HL-60 (cell line): ENCODE measurements around the gene DLG5.

ENCODE experiments used
- DNase-seq, 2 experiments: peaks; one replicate each; pipeline ENCODE4 v3.0.0-alpha.2; 2010 to 2020; ENCODE audit warnings: low read depth in 1 of 2, low spot score in 1 of 2
- H3K27ac ChIP-seq: fragments of 250-450 bp; sonication (Bioruptor Pico); replicated peaks from 2 replicates; pipeline ENCODE4 v1.5.1; 2020; ENCODE audit warnings: mild to moderate bottlenecking, moderate library complexity
- H3K27me3 ChIP-seq: fragments of 250-450 bp; sonication (Bioruptor Pico); 2 replicates; pipeline ENCODE4 v1.5.1; 2021; ENCODE audit warnings: mild to moderate bottlenecking, moderate library complexity; ENCODE audit not compliant: insufficient read depth, poor library complexity, severe bottlenecking
- H3K4me3 ChIP-seq: replicated peaks from 2 replicates; pipeline ENCODE4 v1.5.1; 2011; ENCODE audit warnings: mild to moderate bottlenecking, control low read depth, low read length; ENCODE audit not compliant: insufficient read depth
- GABPA ChIP-seq: IDR thresholded peaks from 2 replicates; pipeline ENCODE4 v1.6.1; 2012; ENCODE audit warnings: low read depth
- POLR2AphosphoS5 ChIP-seq: IDR thresholded peaks from 2 replicates; pipeline ENCODE4 v1.6.1; 2012; ENCODE audit warnings: low read depth
- SPI1 ChIP-seq: IDR thresholded peaks from 2 replicates; pipeline ENCODE4 v1.6.1; 2012; ENCODE audit warnings: low read depth, mild to moderate bottlenecking, borderline replicate concordance
- TF ChIP-seq, protein P1 (sequence below): IDR thresholded peaks from 2 replicates; pipeline ENCODE4 v1.6.1; 2012; ENCODE audit warnings: low read depth; ENCODE audit not compliant: insufficient replicate concordance
- TF ChIP-seq, protein P2 (sequence below): IDR thresholded peaks from one replicate; pipeline ENCODE4 v1.5.1; 2011; ENCODE audit warnings: low read length, control low read depth, inconsistent platforms; ENCODE audit not compliant: insufficient read depth

The DLG5 gene

DNA sequence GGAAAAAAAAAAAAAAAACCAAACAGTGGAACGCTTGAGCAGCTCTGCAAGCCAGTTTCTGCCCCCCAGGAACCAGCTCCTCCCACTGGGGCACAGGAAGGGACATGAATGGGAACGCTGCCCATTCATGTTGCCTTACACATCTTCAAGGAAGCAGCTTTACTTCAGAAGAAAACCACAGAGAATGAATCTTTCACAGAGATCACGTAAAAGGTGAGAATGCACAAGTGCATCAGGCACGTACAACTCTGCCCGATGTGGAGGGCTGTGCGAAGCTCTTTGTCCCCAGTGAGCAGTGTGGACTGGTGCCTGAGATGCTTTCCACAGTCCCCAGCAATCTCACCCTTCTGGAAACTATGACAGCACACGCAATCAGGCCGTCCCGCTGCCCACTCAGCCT lies 106.2 kb downstream of the DLG5 start:
- H3K4me3 ChIP-seq = no peak overlapping the region
- no peak for TF ChIP-seq POLR2AphosphoS5
- TF ChIP-seq, protein P1, sequence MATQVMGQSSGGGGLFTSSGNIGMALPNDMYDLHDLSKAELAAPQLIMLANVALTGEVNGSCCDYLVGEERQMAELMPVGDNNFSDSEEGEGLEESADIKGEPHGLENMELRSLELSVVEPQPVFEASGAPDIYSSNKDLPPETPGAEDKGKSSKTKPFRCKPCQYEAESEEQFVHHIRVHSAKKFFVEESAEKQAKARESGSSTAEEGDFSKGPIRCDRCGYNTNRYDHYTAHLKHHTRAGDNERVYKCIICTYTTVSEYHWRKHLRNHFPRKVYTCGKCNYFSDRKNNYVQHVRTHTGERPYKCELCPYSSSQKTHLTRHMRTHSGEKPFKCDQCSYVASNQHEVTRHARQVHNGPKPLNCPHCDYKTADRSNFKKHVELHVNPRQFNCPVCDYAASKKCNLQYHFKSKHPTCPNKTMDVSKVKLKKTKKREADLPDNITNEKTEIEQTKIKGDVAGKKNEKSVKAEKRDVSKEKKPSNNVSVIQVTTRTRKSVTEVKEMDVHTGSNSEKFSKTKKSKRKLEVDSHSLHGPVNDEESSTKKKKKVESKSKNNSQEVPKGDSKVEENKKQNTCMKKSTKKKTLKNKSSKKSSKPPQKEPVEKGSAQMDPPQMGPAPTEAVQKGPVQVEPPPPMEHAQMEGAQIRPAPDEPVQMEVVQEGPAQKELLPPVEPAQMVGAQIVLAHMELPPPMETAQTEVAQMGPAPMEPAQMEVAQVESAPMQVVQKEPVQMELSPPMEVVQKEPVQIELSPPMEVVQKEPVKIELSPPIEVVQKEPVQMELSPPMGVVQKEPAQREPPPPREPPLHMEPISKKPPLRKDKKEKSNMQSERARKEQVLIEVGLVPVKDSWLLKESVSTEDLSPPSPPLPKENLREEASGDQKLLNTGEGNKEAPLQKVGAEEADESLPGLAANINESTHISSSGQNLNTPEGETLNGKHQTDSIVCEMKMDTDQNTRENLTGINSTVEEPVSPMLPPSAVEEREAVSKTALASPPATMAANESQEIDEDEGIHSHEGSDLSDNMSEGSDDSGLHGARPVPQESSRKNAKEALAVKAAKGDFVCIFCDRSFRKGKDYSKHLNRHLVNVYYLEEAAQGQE = no peak
- TF ChIP-seq, protein P2, sequence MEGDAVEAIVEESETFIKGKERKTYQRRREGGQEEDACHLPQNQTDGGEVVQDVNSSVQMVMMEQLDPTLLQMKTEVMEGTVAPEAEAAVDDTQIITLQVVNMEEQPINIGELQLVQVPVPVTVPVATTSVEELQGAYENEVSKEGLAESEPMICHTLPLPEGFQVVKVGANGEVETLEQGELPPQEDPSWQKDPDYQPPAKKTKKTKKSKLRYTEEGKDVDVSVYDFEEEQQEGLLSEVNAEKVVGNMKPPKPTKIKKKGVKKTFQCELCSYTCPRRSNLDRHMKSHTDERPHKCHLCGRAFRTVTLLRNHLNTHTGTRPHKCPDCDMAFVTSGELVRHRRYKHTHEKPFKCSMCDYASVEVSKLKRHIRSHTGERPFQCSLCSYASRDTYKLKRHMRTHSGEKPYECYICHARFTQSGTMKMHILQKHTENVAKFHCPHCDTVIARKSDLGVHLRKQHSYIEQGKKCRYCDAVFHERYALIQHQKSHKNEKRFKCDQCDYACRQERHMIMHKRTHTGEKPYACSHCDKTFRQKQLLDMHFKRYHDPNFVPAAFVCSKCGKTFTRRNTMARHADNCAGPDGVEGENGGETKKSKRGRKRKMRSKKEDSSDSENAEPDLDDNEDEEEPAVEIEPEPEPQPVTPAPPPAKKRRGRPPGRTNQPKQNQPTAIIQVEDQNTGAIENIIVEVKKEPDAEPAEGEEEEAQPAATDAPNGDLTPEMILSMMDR = no peak
- TF ChIP-seq SPI1 = no peak
- no peak for TF ChIP-seq GABPA
- no peak for DNase-seq
- H3K27ac ChIP-seq = no peak overlapping the region
- no peaks in the 10 kb centered on the region for H3K27me3 ChIP-seq

DNA sequence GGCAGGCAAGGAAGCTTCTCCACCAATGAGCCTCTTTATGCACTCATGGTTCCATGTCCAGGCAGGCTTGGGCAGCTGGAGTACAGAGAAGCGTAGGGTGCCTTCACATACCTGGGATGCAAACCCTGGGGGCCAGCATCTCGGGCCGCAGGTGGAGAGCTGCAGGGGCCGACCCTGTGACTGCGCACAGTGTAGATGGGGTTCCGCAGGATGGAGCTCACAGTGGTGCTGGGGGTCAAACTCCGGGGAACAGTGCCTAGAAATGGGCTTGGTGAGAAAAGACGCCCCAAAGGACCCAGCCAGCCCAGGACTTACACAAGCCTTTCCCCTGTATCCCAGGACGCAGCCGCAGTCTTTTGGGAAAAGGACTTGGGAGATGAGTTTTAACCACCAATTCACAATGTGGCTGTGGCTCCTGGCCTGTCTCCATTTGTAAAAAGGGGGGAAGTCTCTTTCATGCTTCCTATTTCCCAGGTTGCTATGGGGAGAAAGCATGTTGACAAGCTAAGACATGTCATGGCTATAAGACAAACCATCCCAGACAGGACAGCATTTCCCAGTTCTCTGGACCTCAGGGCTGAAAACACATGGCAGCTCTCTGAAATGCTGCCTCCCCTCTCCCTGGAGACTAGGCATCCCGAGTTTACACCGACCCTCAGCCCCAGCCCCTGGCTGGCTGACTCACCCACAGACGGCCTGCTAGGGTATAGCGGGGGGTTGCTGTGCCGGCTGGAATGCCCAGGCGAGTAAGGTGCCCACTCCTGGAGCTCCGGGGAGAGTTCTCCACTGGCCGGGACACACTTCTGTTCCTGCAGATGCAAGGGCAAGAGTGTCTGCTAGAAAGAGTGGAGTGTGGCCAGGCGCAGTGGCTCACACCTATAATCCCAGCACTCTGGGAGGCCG lies 107.1 kb downstream of the DLG5 start:
- H3K27me3 ChIP-seq = no peaks in the 10 kb centered on the region
- no peak overlapping the region for H3K4me3 ChIP-seq
- TF ChIP-seq POLR2AphosphoS5 = no peak
- TF ChIP-seq SPI1 = no peak
- TF ChIP-seq, protein P1 = no peak
- TF ChIP-seq, protein P2 = no peak
- TF ChIP-seq GABPA = no peak
- no peak for DNase-seq
- H3K27ac ChIP-seq = no peak overlapping the region

DNA sequence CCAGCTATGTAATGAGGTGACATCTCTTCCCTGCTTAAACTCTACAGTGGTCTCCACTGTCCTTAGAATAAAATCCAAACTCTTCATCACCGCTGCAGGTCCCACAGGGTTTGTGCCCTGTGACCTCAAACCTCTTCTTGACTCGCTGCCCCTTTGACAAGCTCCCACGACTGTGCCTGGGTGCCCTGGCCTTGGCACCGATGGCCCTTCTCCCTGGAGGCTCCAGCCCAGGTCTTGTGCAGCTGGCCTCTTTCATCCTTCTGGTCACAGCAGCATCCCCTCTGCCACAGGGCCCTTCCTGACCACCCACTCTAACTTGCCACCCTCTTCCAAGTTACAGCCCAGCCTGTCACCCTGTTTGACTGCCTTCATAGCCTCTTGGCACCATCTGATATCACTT lies 108.2 kb downstream of the DLG5 start:
- Histone ChIP-seq H3K4me3 (no peak overlapping the region), H3K27me3 (no peaks in the 10 kb centered on the region), H3K27ac (no peak overlapping the region)
- TF ChIP-seq POLR2AphosphoS5 = no peak
- no peak for TF ChIP-seq GABPA
- no peak for TF ChIP-seq SPI1
- TF ChIP-seq, protein P1 = no peak
- TF ChIP-seq, protein P2 = no peak
- no peak for DNase-seq
